HG03457 (cell line): ENCODE measurements around the gene CRYBG2.
"Not testable (repeated sequence)": the region's sequence is repeated elsewhere in the genome, so short reads cannot be mapped to it uniquely, and the experiment has no call there.

ENCODE experiments used
- ATAC-seq: cut with Tn5 transposase; IDR thresholded peaks from one replicate; pipeline ENCODE4 v1.9.1; 2021; ENCODE audit warnings: moderate number of reproducible peaks; ENCODE audit not compliant: unreplicated experiment

Gene CRYBG2

DNA sequence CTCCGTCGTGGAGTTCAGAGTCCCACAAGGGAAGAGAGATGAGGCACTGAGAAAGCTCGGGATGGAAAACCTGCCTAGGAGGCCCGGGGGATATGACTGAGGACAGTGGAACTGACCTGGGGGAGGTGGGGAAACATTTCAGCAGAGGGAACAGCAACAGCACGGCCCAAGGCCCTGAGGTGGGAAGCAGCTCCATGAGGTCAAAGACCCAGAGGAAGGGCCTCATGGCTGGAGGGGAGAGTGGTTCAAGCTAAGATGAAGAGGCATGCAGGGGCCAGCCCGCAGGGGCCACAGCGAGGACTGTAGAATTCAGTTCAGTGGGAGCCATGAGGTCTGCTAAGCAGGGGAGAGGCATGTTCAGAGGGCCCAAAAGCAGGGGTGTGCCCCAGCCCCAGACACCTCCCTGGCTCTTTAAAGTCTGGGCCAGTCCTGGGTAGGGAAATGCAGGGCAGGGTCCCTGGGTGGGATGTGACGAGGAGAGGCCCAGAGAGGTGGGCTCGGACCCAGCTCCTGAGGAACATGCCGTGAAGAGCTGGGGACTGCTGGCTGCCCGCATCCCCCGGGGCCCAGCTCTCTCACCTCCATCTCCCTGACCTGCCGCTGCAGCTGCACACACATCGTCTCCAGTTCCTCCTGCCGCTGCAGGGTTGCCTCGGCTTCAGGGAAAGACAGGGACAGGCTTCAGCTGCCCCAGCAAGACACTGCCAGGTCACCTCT is 57.4 kb downstream of the CRYBG2 start:
- no peak for ATAC-seq

GRCh38 chr1:26295194-26296138 is 58.5 kb downstream of the CRYBG2 start:
- ATAC-seq: no peak

DNA sequence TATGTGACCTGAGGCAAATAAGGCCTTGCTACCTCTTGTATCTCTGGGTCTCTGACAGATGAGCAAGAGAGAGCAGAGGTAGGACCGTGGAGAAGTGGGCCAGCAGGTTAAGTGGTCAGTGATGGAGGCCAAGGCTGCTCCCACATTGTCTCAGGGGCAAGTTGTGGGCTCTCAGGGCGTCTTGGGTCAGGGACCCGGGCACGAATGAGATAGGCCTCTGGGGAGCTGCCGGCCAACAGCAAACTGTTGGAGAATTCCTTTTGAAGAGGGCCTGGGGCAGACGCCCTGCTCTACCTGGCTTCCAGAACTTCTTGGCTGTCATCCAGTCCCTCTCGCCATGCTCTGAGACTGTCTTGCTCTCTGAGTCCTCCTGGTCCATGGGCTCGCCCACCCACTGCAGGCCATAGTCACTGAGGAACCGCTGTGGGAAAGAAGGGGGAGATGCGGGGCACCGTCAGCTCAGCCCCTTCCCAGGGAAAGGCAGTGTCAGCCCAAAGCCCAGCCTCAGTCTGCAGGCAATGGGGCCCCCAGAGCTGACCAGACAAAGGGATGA is 59.9 kb downstream of the CRYBG2 start:
- ATAC-seq: no peak

- not testable (repeated sequence) for ATAC-seq
Measured at GRCh38 chr1:26292735-26293134, 61.2 kb downstream of the CRYBG2 start.

DNA sequence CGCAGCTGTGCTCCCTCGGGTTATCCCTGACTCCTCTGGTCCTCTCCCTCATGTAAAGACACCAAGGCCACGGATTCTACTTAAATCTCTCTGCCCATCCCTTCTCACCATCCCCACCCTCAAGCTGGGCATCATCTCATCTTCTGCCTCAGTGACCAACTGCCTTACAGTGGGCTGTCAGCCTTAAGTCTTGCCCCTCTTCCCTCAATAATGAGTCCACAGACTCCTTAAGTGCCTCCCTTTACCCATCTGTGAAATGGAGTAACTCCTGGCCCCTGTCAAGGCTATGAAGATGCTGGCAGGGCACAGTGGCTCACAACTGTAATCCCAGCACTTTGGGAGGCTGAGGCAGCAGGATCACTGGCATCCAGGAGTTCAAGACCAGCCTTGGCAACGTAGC is 62.0 kb downstream of the CRYBG2 start:
- ATAC-seq: no peak

DNA sequence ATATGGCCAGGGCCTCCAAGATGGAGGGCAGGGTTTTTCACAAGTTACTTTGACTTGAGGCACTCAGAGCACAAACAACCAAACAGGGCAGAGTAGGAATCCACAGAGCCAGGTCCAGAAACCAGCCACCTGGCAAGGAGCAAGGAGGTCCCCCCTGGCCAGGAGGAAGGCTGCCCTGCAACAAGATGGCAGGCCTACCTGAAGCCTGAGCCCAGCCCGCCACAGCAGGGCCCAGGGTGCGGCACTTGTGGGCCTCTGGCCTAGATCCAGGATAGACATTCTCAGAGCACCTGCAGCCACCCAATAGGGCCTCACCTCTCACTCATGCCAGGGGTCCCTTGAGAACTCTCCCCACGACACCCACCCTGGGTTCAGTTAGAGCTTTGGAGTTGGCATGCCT is 62.5 kb downstream of the CRYBG2 start:
- ATAC-seq: no peak

- no peak for ATAC-seq
Measured at GRCh38 chr1:26290882-26291261, 63.1 kb downstream of the CRYBG2 start.

GRCh38 chr1:26290122-26290881 is 63.6 kb downstream of the CRYBG2 start:
- no peak for ATAC-seq

- no peak for ATAC-seq
Measured at GRCh38 chr1:26289158-26290059, 64.5 kb downstream of the CRYBG2 start.

DNA sequence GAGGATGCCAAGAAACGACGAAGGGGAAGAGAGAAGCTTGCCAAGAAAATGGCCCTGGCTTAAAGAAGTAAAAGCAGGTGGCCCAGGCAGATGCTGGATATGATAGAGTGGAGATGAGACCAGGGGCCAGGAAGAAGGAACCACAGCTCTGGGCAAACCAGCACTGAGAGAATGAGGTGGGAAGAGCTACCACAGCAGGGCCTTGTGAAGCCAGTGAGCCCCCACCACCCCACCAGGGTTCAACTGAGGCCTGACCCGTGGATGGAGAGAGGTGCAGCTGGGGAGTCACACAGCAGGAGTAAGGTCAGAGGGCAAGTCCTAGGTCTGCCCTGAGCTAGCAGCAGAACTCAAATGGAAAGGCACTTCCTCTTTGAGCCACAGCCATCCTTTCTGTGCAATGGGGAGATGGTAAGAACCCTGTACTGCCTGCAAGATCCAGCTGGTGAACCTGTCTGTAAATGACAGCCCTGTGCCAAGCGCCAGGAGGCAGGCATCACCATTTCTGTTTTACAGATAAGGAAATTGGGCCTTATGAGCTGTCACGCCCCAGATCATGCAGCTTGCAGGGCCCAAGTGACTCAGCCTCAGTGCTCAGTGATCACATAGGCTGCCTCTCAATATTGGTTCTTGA is 65.5 kb downstream of the CRYBG2 start:
- no peak for ATAC-seq

GRCh38 chr1:26287811-26288210 is 66.1 kb downstream of the CRYBG2 start:
- ATAC-seq: no peak

GRCh38 chr1:26287033-26287711 is 66.8 kb downstream of the CRYBG2 start:
- ATAC-seq: peak; percentile 35

DNA sequence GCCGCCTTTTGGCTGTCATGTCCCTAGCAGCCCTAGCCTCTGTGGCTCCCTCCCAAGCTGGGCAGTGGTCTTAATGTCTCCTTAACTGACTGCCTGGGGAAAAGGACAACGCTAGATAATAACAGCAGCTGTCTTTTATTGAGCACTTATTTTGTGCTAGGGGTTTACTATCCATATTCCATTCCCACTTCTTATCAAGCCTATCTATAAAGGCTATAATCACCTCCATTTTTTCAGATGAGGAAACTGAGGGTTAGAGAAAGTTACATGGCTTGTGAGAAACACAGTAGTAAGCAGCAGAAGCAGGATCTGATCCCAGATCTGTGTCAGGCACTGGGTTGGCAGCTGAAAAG is 67.9 kb downstream of the CRYBG2 start:
- no peak for ATAC-seq

GRCh38 chr1:26285366-26286063 is 68.4 kb downstream of the CRYBG2 start:
- ATAC-seq: no peak

DNA sequence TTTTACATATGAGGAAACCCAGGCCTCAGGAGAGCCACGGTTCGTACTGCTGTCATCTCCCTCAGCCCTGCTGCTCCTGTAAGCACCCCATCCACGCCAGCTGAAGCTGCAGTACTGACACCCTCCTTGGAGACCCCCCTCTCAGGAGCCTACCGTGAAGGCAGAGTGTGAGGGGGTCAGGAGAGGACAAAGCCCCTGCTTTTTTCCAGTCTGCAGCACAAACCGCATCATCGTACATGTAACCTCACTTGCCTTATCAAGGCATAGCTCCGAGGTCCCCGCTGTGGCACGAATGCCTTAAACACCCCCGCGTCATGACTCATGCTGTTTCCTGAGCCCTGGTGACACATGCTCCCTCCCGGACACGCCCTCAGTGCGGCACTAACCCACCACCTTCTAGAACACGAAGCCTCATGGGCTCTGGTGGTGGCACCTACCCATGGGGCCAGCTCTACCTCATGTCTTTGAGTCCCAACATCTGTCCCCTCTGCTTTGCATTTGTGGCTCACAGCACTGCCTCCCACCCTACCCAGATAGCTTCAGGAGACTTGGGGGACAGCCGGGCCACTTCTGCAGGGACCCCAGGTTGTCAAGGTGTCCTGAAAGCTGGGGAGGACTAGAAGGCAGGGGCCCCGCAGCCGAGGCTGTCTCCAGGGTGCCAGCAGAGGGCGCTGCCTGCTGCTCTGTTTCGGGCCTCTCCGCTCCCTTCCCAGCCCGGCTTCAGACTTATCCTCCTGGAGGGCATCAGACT is 69.2 kb downstream of the CRYBG2 start:
- no peak for ATAC-seq

- no peak for ATAC-seq
Measured at GRCh38 chr1:26283871-26284596, 69.9 kb downstream of the CRYBG2 start.

- no peak for ATAC-seq
Measured at GRCh38 chr1:26283279-26283853, 70.6 kb downstream of the CRYBG2 start.
